ENCODE data around the gene EN2. TPM values are rescaled to one million over a fixed set of nuclear protein-coding genes. Genes with fewer than 3 reads are reported as not detected.

Gene EN2
- polyA plus RNA-seq, 12 donors, result 0.35 to 1.1 (median 0.80) TPM; not detected in 2

- DNase-seq, result no peak
These were observed 49.6 kb downstream of the EN2 start for GRCh38 chr7:155507576-155507975.

GRCh38 chr7:155508376-155509358, 50.7 kb downstream of the EN2 start:
- no peak for DNase-seq

- DNase-seq, result no peak
These were observed 51.4 kb downstream of the EN2 start for GRCh38 chr7:155509359-155509724.

- no peak for DNase-seq
These were observed 52.0 kb downstream of the EN2 start for GRCh38 chr7:155509725-155510551.

GRCh38 chr7:155510975-155511701, 53.2 kb downstream of the EN2 start:
- no peak for DNase-seq

DNA sequence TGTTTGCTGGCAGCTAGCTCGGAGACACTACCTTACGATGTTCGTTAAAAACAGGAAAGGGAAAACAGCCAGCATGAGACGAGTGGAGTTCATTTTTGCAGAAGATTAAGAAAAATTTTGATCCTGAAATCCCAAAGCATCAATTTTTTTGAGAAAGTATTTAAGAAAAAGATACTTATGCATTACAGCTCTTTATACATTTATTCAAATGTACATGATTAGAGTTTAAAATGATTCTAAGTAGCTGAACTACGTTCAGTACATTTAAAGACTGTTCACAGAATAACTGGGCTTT, 53.7 kb downstream of the EN2 start:
- DNase-seq, result no peak

DNA sequence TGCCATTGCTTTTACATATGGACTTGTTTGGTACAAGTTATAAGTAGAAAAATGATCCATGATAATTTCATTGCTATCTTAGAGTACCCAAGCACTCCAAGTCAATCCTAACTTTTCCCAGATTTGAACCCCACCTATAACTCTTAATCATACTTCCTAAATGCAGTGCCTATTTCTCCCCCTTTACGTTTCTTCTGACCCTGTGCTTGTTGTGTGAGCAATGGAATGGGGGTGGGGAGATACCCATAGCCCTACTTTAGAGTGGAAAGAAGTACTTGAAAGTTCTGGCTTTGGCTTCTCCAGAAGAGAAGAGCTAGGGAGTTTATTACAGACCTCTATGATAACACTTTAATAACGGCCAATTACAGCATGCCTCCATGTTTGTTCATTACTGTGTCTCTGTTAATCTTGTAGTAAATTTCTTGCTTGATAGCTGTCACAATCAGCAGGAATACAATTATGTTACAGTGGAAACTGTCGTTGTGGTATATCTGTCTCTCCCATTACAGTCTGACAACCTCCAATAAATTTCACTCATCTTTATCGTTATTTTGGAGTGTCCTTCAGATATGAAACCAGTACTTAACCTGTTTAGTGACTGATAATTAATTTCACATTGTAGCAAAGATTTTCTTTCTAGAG, 54.4 kb downstream of the EN2 start:
- DNase-seq, result no peak

GRCh38 chr7:155513543-155514285, 55.8 kb downstream of the EN2 start:
- DNase-seq, result no peak

- no peak for DNase-seq
These were observed 56.4 kb downstream of the EN2 start for GRCh38 chr7:155514296-155514695.

Other genes with a start within 250 kb of the EN2 start
- 10 to 100 TPM in 11 of 12 donors, not detected in 1; 18.9 to 31.4 (median 25.3) TPM for gene INSIG1, start 160.3 kb upstream of the EN2 start, polyA plus RNA-seq (ENCODE audit: insufficient read length in 12 of 12)
- under 1 TPM in 5 of 12 donors, not detected in 7; 0.17 to 0.53 (median 0.28) TPM for gene CNPY1, start 88.4 kb downstream of the EN2 start, polyA plus RNA-seq (ENCODE audit: insufficient read length in 12 of 12)
- gene RBM33, start 186.5 kb downstream of the EN2 start, polyA plus RNA-seq (ENCODE audit: insufficient read length in 12 of 12), result 10 to 100 TPM in 11 of 12 donors, not detected in 1; 20.3 to 57.3 (median 26.6) TPM

All from muscle of arm (tissue), 12 donors.